PC-3 (cell line): ENCODE data around the gene TFF2. TPM values are rescaled to one million over a fixed set of nuclear protein-coding genes. Genes with fewer than 3 reads are reported as not detected.
A peak's percentile ranks its signal among the peaks of the same experiment; 100 is the strongest.

ENCODE experiments used
- ATAC-seq: fragments of 200-7000 bp; cut with Tn5 transposase; 2 replicates; pipeline ENCODE4 v1.9.1; 2020; ENCODE audit warnings: mild to moderate bottlenecking, moderate library complexity
- Bru-seq: library from RNA; stranded (reverse); fragments of 400-500 nt; gene quantifications from one replicate; lab custom pipeline; 2021; lab: Mats Ljungman, UMichigan
- BruChase-seq, 2 experiments: library from RNA; stranded (reverse); fragments of 400-500 nt; gene quantifications; one replicate each; lab custom pipeline; 2021; lab: Mats Ljungman, UMichigan
- BruUV-seq: library from RNA; stranded (reverse); fragments of 400-500 nt; replicated peaks from 2 replicates; lab custom pipeline; 2021; lab: Mats Ljungman, UMichigan
- CTCF ChIA-PET: fragments of 300-600 bp; sonication (Branson Sonifier 250); formaldehyde crosslinking; loops from one replicate; lab custom pipeline; 2022; ENCODE audit warnings: antibody characterized with exemption; lab: Charles Lee
- POLR2A ChIA-PET: fragments of 300-600 bp; sonication (Branson Sonifier 250); formaldehyde crosslinking; loops from one replicate; lab custom pipeline; 2022; ENCODE audit warnings: antibody characterized with exemption; ENCODE audit not compliant: unreplicated experiment; lab: Charles Lee
- DNase-seq: peaks from one replicate; pipeline ENCODE4 v3.0.0-alpha.2; 2015
- H2AFZ ChIP-seq: fragments of 300-600 bp; sonication (generic); 2 replicates; pipeline ENCODE4 v1.6.0; 2016; ENCODE audit warnings: antibody characterized with exemption, low read length
- H3F3A ChIP-seq: fragments of 300-600 bp; sonication (generic); one replicate; pipeline ENCODE4 v1.6.0; 2017; ENCODE audit warnings: antibody characterized with exemption, low read length, control low read depth, mild to moderate bottlenecking; ENCODE audit not compliant: unreplicated experiment
- H3K27ac ChIP-seq: fragments of 300-600 bp; sonication (generic); 2 replicates; pipeline ENCODE4 v1.5.1; 2016; ENCODE audit warnings: mild to moderate bottlenecking, low read length
- H3K27me3 ChIP-seq: fragments of 300-600 bp; sonication (generic); 2 replicates; pipeline ENCODE4 v1.6.1; 2016; ENCODE audit warnings: low read length, mixed read lengths
- H3K36me3 ChIP-seq: fragments of 300-600 bp; sonication (generic); 2 replicates; pipeline ENCODE4 v1.6.1; 2016; ENCODE audit warnings: low read depth, mixed run types, low read length, mixed read lengths
- H3K4me1 ChIP-seq: fragments of 300-600 bp; sonication (generic); 2 replicates; pipeline ENCODE4 v1.5.1; 2016; ENCODE audit warnings: low read length; ENCODE audit not compliant: insufficient read depth
- H3K4me2 ChIP-seq: fragments of 300-600 bp; sonication (generic); 2 replicates; pipeline ENCODE4 v1.6.0; 2016; ENCODE audit warnings: low read length
- H3K4me3 ChIP-seq: fragments of 300-600 bp; sonication (generic); 2 replicates; pipeline ENCODE4 v1.5.1; 2016; ENCODE audit warnings: mild to moderate bottlenecking, low read length, mixed read lengths
- H3K79me2 ChIP-seq: fragments of 300-600 bp; sonication (generic); 2 replicates; pipeline ENCODE4 v1.6.1; 2017; ENCODE audit warnings: low read length, mixed read lengths
- H3K9ac ChIP-seq: fragments of 300-600 bp; sonication (generic); 2 replicates; pipeline ENCODE4 v1.6.0; 2016; ENCODE audit warnings: mild to moderate bottlenecking, low read length
- H3K9me2 ChIP-seq: fragments of 300-600 bp; sonication (generic); replicated peaks from 2 replicates; pipeline ENCODE4 v1.6.1; 2016; ENCODE audit warnings: mixed run types, low read length, mixed read lengths
- H3K9me3 ChIP-seq: fragments of 300-600 bp; sonication (generic); 2 replicates; pipeline ENCODE4 v1.6.1; 2016; ENCODE audit warnings: low read length, mixed read lengths
- H4K20me1 ChIP-seq: fragments of 300-600 bp; sonication (generic); 2 replicates; pipeline ENCODE4 v1.6.1; 2016; ENCODE audit warnings: low read length, mixed read lengths
- EZH2 ChIP-seq: fragments of 300-600 bp; sonication (generic); IDR thresholded peaks from one replicate; pipeline ENCODE4 v1.6.1; 2017; ENCODE audit warnings: antibody characterized with exemption, mild to moderate bottlenecking, low read length; ENCODE audit not compliant: unreplicated experiment
- EZH2phosphoT487 ChIP-seq: fragments of 300-600 bp; sonication (generic); IDR thresholded peaks from 2 replicates; pipeline ENCODE4 v1.6.1; 2018; ENCODE audit warnings: mild to moderate bottlenecking, antibody characterized with exemption, low read length, borderline replicate concordance
- intact Hi-C: fragments of 100-400 bp; cut with micrococcal nuclease; formaldehyde crosslinking; loops from 2 replicates; pipeline ENCODE4 v1.9.0; 2023
- long read RNA-seq: library from polyadenylated mRNA; unstranded; transcript quantifications from one replicate; pipeline ENCODE4 v2.0.0, GENCODE V29; 2021; ENCODE audit not compliant: unreplicated experiment
- total RNA-seq: library from RNA; depleted of rRNA; stranded (reverse); fragments of >200 nt; gene quantifications from 2 replicates; pipeline ENCODE4 v1.2.3, GENCODE V29; 2014; rRNA removed
- TF ChIP-seq, protein P1 (sequence below): fragments of 300-600 bp; sonication (generic); conservative IDR thresholded peaks from 2 replicates; pipeline ENCODE4 v1.5.1; 2017; ENCODE audit warnings: antibody characterized with exemption, low read depth, mild to moderate bottlenecking, low read length

TFF2 gene
- 21.1 and 22.9 TPM in 2 replicates for total RNA-seq
- percentile 93 among the genes with signal in this experiment for Bru-seq, nascent RNA
- BruChase-seq, experiment 1, labeled RNA remaining after a 6-hour chase, result percentile 87 among the genes with signal in this experiment
- percentile 97 among the genes with signal in this experiment for BruChase-seq, experiment 2, labeled RNA remaining after a 2-hour chase
- long read RNA-seq, transcript TFF2-201 (4 exons, 737 nt), result major isoform, 320 of 525 reads
- long read RNA-seq, transcript TFF2-203 (5 exons, 631 nt), result minor isoform, 12 of 525 reads
- long read RNA-seq, partial matches to known transcripts, result 162 of 525 reads
- long read RNA-seq, other reads (novel, unspliced or antisense), result 31 of 525 reads

DNA sequence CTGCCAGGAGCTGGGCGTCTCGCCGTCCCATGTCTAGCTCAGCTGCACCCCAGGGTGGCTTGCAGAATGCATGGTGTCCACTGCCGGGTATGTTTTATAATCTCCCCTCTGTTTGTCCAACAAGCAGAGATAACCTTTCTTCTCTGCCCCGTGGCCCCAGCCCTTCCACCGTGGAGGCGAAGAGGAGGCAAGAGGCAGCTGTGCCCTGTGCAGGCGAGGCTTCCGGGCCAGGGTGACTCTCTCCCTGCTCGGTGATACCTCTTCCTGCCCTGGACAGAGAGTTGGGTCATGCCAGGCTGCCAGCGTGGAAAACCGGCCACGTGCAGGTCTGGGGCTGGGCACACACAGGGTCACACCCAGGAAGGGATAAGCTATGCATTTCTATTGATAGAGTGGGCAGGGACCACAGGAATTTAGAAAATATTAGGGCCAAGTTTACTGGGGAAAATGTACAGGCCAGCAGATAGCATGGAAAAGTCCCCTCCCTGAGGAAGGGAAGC, at the start of gene TFF2:
Gene TFF2 (minus strand): TSS at position 68 of the 500 bp plus-strand sequence. CDS start 37 bp downstream, at position 31.
- DNase-seq (peak; percentile 76), ATAC-seq (peak; percentile 91)
- Histone ChIP-seq H3K36me3 (no peaks in the 10 kb centered on the region), H3K9me2 (no peaks in the 10 kb centered on the region), H3K4me2 (peak within 1 kb of the TSS; percentile 34), H3K9ac (peak within 1 kb of the TSS; percentile 68), H3K79me2 (no peaks in the 10 kb centered on the region), H4K20me1 (no peaks in the 10 kb centered on the region), H3K27me3 (no peaks in the 10 kb centered on the region), H3K9me3 (peaks cover 9% of the 10 kb centered on the region; the same call in 1 of the 2 replicates), H3K4me3 (no peak within 1 kb of the TSS), H3K4me1 (peaks cover 25% of the 10 kb centered on the region), H3F3A (no peaks in the 10 kb centered on the region), H3K27ac (peak within 1 kb of the TSS; percentile 87), H2AFZ (no peak within 1 kb of the TSS)
- CTCF ChIA-PET, result interaction anchor here (0.7 to 1.0 kb wide), 3 partner anchors 13 to 30 kb away, joined by 4 to 5 read pairs (median 5); partner anchors contain the start of gene TFF1
- TF ChIP-seq EZH2 (no peak), EZH2phosphoT487 (no peak)
- TF ChIP-seq, protein P1, sequence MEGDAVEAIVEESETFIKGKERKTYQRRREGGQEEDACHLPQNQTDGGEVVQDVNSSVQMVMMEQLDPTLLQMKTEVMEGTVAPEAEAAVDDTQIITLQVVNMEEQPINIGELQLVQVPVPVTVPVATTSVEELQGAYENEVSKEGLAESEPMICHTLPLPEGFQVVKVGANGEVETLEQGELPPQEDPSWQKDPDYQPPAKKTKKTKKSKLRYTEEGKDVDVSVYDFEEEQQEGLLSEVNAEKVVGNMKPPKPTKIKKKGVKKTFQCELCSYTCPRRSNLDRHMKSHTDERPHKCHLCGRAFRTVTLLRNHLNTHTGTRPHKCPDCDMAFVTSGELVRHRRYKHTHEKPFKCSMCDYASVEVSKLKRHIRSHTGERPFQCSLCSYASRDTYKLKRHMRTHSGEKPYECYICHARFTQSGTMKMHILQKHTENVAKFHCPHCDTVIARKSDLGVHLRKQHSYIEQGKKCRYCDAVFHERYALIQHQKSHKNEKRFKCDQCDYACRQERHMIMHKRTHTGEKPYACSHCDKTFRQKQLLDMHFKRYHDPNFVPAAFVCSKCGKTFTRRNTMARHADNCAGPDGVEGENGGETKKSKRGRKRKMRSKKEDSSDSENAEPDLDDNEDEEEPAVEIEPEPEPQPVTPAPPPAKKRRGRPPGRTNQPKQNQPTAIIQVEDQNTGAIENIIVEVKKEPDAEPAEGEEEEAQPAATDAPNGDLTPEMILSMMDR, result no peak
- POLR2A ChIA-PET, result interaction anchor here (0.7 to 1.4 kb wide), 3 partner anchors 12 to 16 kb away, joined by 4 to 7 read pairs (median 5); partner anchors contain the start of gene TFF1
- intact Hi-C loops, result loop anchor here (1.0 kb wide), 2 partner anchors 13 to 15 kb away; partner anchors contain the start of gene TFF1
- BruUV-seq, result no TSS peak

- peak; percentile 23 for DNase-seq
- H3K4me3 ChIP-seq, result no peak overlapping the region
- H2AFZ ChIP-seq, result no peak overlapping the region
- no peaks in the 10 kb centered on the region for H3K9me3 ChIP-seq
- H3K9ac ChIP-seq, result no peak overlapping the region
- H3K4me2 ChIP-seq, result no peak overlapping the region
- H3K27me3 ChIP-seq, result no peaks in the 10 kb centered on the region
- H4K20me1 ChIP-seq, result no peaks in the 10 kb centered on the region
- no peaks in the 10 kb centered on the region for H3K79me2 ChIP-seq
- peak; percentile 32 for ATAC-seq
- H3K4me1 ChIP-seq, result peaks cover 19% of the 10 kb centered on the region
- H3K36me3 ChIP-seq, result no peaks in the 10 kb centered on the region
- ChIA-PET POLR2A (no interaction called here), CTCF (no interaction called here)
- BruUV-seq, result no TSS peak
- intact Hi-C loops, result loop anchor here (5.0 kb wide), 1 partner anchor 117 kb away; no protein-coding TSS in a partner anchor
- no peaks in the 10 kb centered on the region for H3K9me2 ChIP-seq
- TF ChIP-seq EZH2phosphoT487, result no peak
- no peak for TF ChIP-seq EZH2
- TF ChIP-seq, protein P1, result no peak
- H3K27ac ChIP-seq, result no peak overlapping the region
- H3F3A ChIP-seq, result no peaks in the 10 kb centered on the region
These were observed 49.7 kb upstream of the TFF2 start for GRCh38 chr21:42400525-42400924.
